ENCODE measurements around the gene FADS3. TPM values are rescaled to one million over a fixed set of nuclear protein-coding genes. Genes with fewer than 3 reads are reported as not detected.

Gene FADS3
- total and polyA plus RNA-seq, 2 of the 4 experiments (the other 2 are of a cell fraction) = 54.5 to 110 TPM

DNA sequence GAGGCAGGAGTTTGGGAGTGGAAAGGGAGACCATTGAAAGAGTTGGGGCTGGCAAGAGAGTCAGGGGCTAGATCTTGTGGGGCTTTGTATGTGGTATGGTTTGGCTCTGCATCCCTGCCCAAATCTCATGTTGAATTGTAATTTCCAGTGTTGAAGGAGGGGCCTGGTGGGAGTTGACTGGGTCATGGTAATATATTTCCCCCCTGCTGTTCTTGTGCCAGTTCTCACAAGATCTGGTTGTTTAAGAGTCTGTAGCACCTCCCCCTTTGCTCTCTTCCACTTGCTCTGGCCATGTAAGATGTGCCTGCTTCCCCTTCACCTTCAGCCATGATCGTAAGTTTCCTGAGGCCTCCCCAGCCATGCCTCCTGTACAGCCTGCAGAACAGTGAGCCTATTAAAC, 36.2 kb upstream of the FADS3 start:
- dilution Hi-C loops (cut with HindIII; ENCODE audit: low sequenced_read_pairs, unreplicated experiment) = no loop called here
- WGBS, 2 experiments (ENCODE audit: extremely low coverage in 2 of 2, insufficient read length in 1 of 2) = no CpG with 5 or more reads among the region's 1 CpG

More for the DNA sequence above, 36.2 kb upstream of the FADS3 start:
- no TSS peak for BruUV-seq (replicated peaks)
- intact Hi-C loops (cut with micrococcal nuclease) = no loop called here
- H3K9ac ChIP-seq (ENCODE audit: low read depth, low read length) = no peak overlapping the region
- POLR2A ChIA-PET (ENCODE audit: unreplicated experiment) = no interaction called here
- H3K23ac ChIP-seq (ENCODE audit: low read depth, low read length) = no peak overlapping the region
- no peak for TF ChIP-seq POLR2A (IDR thresholded peaks at IDR 0.05; ENCODE audit: low read depth, low read length)
- no peak overlapping the region for H2BK120ac ChIP-seq (ENCODE audit: low read depth, low read length)
- H3K18ac ChIP-seq (ENCODE audit: low read depth, low read length) = no peak overlapping the region
- no peak overlapping the region for H3K14ac ChIP-seq (replicated peaks; ENCODE audit: low read depth, low read length)
- no peak overlapping the region for H2BK15ac ChIP-seq (ENCODE audit: low read depth, low read length)
- no peaks in the 10 kb centered on the region for H3K9me1 ChIP-seq (ENCODE audit: insufficient read depth, low read length)
- ATAC-seq (ENCODE audit: low read depth) = no peak
- H3K9me3 ChIP-seq (ENCODE audit: control insufficient read depth, insufficient read depth, low read length) = no peaks in the 10 kb centered on the region
- no peak overlapping the region for H4K8ac ChIP-seq (ENCODE audit: low read depth in 2 of 2, low read length in 2 of 2)
- no peak overlapping the region for H3K56ac ChIP-seq (ENCODE audit: extremely low read depth, insufficient read depth, low read length)
- no peak overlapping the region for H3K4me2 ChIP-seq (ENCODE audit: low read depth, low read length)
- no peaks in the 10 kb centered on the region for H4K20me1 ChIP-seq (ENCODE audit: insufficient read depth, low read length)
- H3K27me3 ChIP-seq (ENCODE audit: control insufficient read depth, insufficient read depth, low read length) = peaks cover 11% of the 10 kb centered on the region
- in situ Hi-C loops (cut with MboI; ENCODE audit: low sequenced_read_pairs) = no loop called here
- H3K27ac ChIP-seq (ENCODE audit: insufficient read depth, low read length) = no peak overlapping the region
- H2BK20ac ChIP-seq (ENCODE audit: low read depth, low read length) = no peak overlapping the region
- no peak overlapping the region for H2AK5ac ChIP-seq (ENCODE audit: low read depth, low read length)
- CTCF ChIA-PET = no interaction called here
- no peak overlapping the region for H4K91ac ChIP-seq (ENCODE audit: insufficient read depth, low read depth, low read length)
- H3K79me1 ChIP-seq (ENCODE audit: low read depth in 1 of 2, low read length in 2 of 2) = no peaks in the 10 kb centered on the region
- H4K5ac ChIP-seq (ENCODE audit: low read depth, low read length) = no peak overlapping the region
- H2AFZ ChIP-seq (replicated peaks; ENCODE audit: low read length, poor library complexity) = no peak overlapping the region
- no peak overlapping the region for H3K4ac ChIP-seq (ENCODE audit: low read depth, low read length)
- peaks cover 16% of the 10 kb centered on the region; the same call in 1 of the 2 replicates for H3K4me1 ChIP-seq (ENCODE audit: control insufficient read depth, insufficient read depth, low read length)
- no peaks in the 10 kb centered on the region for H3K36me3 ChIP-seq (ENCODE audit: control insufficient read depth, insufficient read depth, low read length)
- no peak overlapping the region for H2AK9ac ChIP-seq (replicated peaks; ENCODE audit: low read depth, low read length, poor library complexity)
- DNase-seq = no peak
- H3K4me3 ChIP-seq (ENCODE audit: insufficient read depth, low read depth, low read length) = no peak overlapping the region
- no peak overlapping the region for H2BK5ac ChIP-seq (ENCODE audit: low read depth, low read length, poor library complexity, severe bottlenecking)
